Stimulated activated CD8-positive, alpha-beta memory T cell treated with anti-CD3 and anti-CD28 coated beads, Interleukin-7, amount 100 ng/mL, for 48 hours (primary cell): Measurements from ENCODE around the gene IGFBP6.
"Not testable (repeated sequence)": the region's sequence is repeated elsewhere in the genome, so short reads cannot be mapped to it uniquely, and the experiment has no call there.

Experiments
- DNase-seq, 2 donors: peaks; one replicate each; pipeline ENCODE4 v3.0.0-alpha.2; 2020; ENCODE audit warnings: low read depth in 1 of 2; ENCODE audit errors: extremely low read depth in 1 of 2

Gene IGFBP6

GRCh38 chr12:53095596-53095895, 1.9 kb upstream of the IGFBP6 start:
- DNase-seq: not testable (repeated sequence)

GRCh38 chr12:53096089-53096741, 1.3 kb upstream of the IGFBP6 start:
- no peak for DNase-seq

- DNase-seq: no peak
Measured at GRCh38 chr12:53096759-53097158, 708 bp upstream of the IGFBP6 start.

DNA sequence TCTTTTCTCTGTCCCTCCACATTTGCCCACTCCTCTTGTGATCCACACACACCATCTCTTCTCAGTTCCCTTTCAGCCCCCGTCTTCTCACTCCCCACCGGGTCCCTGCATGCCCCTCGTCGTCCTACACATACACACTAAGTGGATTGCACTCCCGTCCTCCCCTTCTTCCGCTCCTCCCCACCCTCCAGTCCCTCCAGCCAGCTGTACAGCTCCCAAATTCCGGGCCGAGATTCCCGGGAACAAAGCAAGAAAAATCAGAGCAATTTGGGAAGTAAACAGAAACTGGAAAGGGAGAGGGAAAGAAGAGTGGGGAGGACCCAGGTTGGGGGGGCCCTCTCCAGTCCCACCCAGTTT, 282 bp upstream of the IGFBP6 start:
- DNase-seq: no peak

GRCh38 chr12:53098354-53098981, 1.0 kb downstream of the IGFBP6 start:
- peak; percentile 19 to 53 for DNase-seq

DNA sequence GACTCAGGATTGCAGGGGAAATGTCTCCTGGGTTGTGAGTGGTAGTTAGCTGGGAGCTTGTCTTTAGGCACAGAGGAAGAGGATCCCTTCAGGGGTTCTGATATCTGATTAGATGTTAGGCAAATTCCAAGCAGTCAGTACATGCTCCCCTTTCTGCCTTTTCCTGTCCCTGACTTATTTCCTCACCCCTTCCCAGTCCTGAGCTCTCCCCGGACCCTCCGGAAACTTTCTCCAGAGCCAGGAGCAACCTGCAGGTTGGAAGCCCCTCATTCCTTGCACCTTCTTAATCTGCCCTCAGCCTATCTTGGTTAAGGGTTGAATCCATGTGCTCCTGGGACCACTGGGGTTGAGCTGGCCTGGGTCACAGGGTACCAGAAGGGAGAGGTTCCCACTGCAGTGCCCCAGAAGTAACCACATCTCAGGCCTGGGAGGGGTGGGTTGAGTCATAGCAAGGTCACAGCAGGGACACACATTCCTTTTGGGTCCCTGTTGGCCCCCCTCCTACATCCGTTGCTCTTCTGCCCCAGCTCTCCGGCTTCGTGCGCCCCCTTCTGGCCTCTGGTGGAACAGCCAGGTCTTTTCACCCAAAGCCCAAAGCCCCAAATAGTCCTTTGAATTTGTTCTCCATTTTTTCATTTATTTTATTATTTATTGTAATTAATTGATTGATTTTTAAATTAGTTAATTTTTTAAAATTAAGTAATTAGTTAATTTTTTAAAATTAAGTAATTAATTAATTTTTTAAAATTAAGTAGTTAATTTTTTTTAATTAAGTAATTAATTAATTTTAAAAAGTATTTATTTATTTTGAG, 1.8 kb downstream of the IGFBP6 start:
- peak; percentile 77 to 88 for DNase-seq

DNA sequence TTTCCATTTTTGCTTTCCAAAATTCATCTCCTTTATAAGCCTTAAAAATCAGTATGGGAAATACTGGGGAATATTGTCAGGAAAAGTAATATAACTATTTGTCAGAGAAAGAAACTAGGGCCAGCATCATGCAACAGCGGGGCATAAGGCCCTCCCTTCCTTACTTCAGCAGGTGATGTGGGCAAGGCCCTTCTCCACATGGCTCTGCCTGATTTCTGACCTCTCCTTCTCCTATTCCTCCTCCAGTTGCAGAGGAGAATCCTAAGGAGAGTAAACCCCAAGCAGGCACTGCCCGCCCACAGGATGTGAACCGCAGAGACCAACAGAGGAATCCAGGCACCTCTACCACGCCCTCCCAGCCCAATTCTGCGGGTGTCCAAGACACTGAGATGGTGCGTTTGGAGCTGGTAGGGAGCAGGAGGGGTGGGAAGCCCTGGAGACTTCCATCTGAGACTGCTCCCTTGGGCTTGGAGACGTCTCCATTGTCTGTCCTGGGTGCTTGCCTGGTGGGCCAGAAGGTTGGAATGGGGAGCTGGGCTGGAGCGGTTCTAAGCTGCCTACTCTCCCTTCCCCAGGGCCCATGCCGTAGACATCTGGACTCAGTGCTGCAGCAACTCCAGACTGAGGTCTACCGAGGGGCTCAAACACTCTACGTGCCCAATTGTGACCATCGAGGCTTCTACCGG, 3.1 kb downstream of the IGFBP6 start:
- DNase-seq: no peak

- DNase-seq: no peak
Measured at GRCh38 chr12:53101266-53101665, 3.8 kb downstream of the IGFBP6 start.

- no peak for DNase-seq
Measured at GRCh38 chr12:53101931-53102781, 4.7 kb downstream of the IGFBP6 start.

DNA sequence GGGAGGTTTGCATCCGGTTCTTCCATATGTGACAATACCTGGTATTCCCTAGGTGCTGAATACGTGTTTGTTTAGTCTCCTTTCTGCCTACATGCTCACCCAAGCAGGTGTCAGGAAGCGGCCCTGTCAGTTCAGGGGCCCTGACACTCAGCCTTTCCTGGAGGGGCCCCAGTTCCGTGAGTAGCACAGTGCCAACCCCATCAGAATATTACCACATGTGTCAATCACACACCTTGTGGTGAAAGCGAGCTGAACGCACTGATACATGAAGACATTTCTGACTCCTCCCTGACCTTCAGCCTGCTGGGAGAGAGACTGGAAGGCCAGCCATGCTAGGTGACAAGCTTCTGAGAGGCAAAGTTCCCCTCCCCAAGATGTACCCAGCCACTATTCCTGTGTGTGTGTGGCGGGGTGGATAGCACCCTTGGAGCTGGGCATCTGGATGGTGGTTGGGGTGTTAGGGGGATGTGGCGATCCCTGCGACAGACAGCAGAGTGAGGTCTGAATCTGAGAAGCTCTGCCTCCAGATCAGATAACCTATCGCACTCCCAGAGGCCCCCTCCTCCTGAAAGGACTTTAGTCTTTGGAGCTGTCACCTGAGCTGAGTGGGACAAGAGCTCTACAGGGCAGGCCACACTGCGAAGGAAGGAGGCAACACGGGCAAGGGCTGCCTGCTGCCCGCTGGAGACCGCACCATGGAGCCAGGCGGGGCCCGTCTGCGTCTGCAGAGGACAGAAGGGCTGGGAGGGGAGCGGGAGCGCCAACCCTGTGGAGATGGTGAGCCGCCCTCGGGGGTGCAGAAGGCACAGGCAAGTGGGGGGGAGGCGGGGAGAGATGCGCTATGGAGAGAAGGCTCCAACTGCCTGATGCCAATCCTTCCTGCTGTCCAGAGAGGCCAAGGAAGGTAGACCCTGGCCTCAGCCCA, 5.7 kb downstream of the IGFBP6 start, which contains the start of gene SOAT2:
SOAT2 (plus strand) TSS at position 604 of the 925 bp plus-strand sequence; CDS start at position 696, 92 bp downstream.
- DNase-seq: peak; percentile 31 to 68

DNA sequence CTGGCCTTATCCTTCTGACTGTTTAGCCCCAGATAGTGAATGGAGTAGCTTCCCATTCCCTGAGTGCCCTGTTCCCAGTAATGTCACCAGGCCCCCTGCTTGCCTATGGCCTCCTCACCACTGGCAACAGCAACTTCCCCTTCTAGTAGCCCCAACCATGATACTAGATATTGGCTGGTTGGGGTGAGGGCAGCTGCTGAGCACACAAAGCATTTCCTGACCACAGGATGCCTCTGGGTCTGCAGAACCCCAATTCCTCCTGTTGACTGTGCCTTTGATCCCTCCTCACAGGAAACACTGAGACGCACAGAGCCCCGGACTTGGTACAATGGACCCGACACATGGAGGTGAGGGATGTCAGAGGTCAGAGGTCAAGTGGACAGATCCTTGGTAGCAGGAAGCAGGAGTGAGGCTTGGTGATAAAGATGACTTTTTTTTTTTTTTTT, 6.4 kb downstream of the IGFBP6 start:
- DNase-seq: no peak

DNA sequence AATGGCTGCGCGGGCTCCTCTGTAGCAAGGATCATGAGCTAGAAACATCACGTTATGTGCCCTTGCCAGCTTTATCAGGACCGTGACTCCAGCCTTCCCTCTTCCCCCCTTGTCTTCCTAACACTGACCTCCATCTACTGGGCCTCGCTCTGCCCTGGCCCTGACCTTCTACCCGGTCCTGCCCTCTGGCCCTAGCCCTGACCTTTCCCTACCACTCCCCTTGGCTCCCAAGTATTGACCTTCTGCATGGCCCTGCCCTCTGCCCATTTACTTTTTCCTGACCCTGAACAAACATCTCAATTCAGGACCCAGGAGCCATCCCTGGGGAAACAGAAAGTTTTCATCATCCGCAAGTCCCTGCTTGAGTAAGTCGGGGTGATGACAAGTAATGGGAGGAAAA, 7.8 kb downstream of the IGFBP6 start:
- no peak for DNase-seq

DNA sequence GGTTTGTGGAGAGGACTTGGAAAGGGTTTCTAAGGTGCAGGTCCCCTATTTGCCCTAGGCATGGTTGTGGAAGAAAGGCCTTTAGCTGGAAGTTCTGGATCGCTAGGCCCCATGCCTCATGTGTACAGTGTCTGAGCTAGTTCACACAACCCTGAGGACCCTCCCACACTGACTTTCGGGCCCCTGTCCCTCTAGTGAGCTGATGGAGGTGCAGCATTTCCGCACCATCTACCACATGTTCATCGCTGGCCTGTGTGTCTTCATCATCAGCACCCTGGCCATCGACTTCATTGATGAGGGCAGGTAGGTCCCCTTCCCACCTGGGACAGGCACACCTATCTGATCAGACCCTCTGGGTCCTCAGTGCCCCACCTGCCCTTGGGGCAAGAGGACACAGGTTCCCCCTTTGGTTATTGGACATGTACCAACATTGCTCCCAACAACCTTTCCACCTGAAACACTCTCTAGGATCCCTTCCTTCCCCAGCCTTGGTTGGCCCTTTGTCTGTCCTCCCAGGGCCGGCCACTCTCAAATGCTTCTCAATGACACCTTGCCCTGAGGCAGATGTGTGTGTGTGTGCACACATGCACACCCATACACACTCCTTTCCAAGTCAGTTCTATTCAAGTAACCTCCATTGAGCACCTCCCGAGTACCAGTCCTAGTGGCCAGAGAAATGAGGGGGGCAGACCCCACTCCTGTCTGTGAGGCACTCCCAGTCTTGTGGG, 8.4 kb downstream of the IGFBP6 start:
- DNase-seq: no peak

DNA sequence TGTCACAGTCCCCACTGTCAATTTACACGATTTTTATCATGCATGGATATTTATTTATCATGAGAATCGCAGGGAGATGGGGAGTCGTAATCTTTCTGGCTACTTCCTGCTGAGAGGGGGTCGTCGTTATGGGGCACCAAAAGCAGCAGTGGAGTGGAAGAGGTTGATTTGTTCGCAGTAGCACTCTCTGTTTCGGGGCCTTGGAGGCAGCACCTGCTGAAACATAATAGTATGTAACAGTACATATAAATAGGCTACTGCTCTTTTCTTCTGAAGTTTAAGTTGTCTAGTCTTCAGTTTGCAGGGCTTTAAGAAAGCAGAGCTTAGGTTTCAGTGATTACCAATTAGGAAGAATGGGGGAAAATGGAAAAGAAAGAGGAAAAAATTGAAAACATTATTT, 9.7 kb downstream of the IGFBP6 start:
- no peak for DNase-seq

DNA sequence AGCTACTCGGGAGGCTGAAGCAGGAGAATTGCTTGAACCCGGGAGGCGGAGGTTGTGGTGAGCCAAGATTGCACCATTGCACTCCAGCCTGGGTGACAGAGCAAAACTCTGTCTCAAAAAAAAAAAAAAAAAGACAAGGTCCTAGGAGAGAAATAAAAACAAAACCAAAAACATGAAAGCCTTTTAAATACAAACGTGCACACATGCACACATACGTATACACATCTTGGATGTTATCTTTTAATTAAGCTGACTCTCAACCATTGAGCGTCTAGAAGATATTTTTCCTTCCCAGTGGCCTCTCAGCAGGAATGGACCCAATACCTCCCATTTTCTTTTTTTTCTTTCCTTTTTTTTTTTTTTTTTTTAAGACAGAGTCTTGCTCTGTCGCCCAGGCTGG, 15.0 kb downstream of the IGFBP6 start:
- not testable (repeated sequence) for DNase-seq

DNA sequence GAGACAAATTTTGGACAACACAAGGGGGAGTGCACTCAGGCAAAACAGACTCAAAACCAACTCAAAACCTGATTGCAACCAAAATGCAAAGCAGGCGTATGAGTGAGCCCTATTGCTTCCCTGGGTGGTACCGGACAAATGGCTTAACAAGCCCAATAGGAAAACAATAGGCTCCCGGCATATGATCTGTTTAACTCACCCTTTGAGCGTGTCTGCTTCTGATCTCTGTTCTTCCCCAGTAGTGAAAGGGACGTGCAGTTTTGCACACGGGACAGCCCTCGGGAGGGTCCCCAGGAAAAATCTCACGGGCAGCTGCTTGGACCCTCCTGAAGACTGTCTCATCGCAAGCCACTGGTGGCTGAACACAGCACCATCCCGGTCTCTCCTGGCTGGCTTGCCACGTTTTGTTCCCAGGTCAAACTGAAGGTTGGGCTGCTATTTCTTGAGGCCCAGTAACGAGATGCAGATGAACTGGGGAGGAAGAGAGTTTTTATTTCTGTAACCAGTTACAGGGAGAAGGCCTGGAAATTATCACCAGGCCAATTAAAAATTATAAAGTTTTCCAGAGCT, 15.8 kb downstream of the IGFBP6 start:
- DNase-seq: no peak

DNA sequence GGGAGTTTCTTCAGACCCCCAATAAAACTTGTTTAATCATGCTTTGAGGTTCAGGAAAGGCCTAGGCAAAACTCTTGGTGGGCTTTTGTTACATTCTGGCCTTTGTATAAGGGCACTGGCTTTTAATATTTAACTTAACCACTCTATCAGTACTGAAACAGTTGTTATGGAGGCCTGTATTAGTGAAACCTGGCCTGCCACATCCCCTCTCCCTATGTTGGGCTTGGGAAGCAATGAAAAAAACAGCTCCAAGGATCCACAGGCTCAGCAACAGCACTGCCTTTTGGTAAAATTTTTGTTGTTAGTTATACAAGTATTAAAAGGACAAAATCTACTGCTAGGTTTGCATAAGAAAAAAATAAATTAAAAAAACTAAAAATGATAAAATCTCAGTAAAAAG, 16.5 kb downstream of the IGFBP6 start:
- DNase-seq: no peak

DNA sequence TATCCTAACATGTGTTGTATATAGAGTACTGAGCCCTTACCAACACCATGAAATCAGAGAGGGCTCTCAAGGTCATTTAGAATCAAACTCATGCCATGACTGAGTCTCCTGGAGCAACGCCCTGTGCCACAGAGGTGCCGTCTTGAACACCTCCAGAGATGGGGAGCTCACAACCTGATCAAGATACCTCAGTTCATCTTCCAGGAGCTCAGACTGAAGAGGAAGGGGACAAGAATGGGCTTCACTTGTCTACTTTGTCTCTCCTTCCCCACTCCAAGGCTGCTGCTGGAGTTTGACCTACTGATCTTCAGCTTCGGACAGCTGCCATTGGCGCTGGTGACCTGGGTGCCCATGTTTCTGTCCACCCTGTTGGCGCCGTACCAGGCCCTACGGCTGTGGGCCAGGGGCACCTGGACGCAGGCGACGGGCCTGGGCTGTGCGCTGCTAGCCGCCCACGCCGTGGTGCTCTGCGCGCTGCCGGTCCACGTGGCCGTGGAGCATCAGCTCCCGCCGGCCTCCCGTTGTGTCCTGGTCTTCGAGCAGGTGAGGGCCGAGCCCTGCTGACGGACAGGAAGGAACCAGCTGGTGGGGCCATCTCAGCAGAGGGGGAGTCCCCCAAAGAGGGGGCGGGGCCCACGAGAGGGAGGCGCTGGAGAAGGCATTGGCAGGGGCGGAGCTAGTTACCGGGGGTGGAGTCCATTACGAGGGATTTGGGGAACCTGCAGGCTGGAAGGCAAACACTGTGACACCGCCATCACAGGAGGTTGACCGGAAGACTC, 17.8 kb downstream of the IGFBP6 start:
- DNase-seq: no peak
